Aorta (tissue), 5 donors: Measurements from ENCODE around the gene GALR2. TPM values are rescaled to one million over a fixed set of nuclear protein-coding genes. Genes with fewer than 3 reads are reported as not detected.

Source experiments
- ATAC-seq: fragments of 200-7000 bp; cut with Tn5 transposase; one replicate; pipeline ENCODE4 v1.9.1; 2022; ENCODE audit warnings: moderate library complexity; ENCODE audit not compliant: low FRiP score
- DNase-seq, 2 donors: peaks; one replicate each; pipeline ENCODE4 v3.0.0-alpha.2; 2020
- H3K27ac ChIP-seq, 2 donors: one replicate each; pipeline ENCODE4 v1.5.1; 2013; ENCODE audit warnings: low read length in 2 of 2, mild to moderate bottlenecking in 2 of 2, moderate library complexity in 2 of 2, control low read depth in 1 of 2, inconsistent platforms in 1 of 2, low read depth in 1 of 2
- H3K27me3 ChIP-seq, 2 donors: one replicate each; pipeline ENCODE4 v1.6.1; 2013; ENCODE audit warnings: control low read depth in 1 of 2, low read length in 1 of 2, mild to moderate bottlenecking in 1 of 2, moderate library complexity in 1 of 2; ENCODE audit not compliant: insufficient read depth in 2 of 2, control insufficient read depth in 1 of 2
- H3K36me3 ChIP-seq, 2 donors: one replicate each; pipeline ENCODE4 v1.6.1; 2013; ENCODE audit warnings: control low read depth in 1 of 2, low read length in 1 of 2, mild to moderate bottlenecking in 1 of 2; ENCODE audit not compliant: insufficient read depth in 2 of 2, control insufficient read depth in 1 of 2
- H3K4me1 ChIP-seq, 2 donors: one replicate each; pipeline ENCODE4 v1.6.1; 2013; ENCODE audit warnings: low read length in 2 of 2, control low read depth in 1 of 2, mild to moderate bottlenecking in 1 of 2, moderate library complexity in 1 of 2; ENCODE audit not compliant: insufficient read depth in 2 of 2, control insufficient read depth in 1 of 2
- H3K4me3 ChIP-seq, 2 donors: one replicate each; pipeline ENCODE4 v1.5.1; 2013; ENCODE audit warnings: low read length in 2 of 2, control low read depth in 1 of 2, mild to moderate bottlenecking in 1 of 2
- H3K9me3 ChIP-seq: one replicate; pipeline ENCODE4 v1.6.1; 2013; ENCODE audit warnings: mild to moderate bottlenecking, low read length; ENCODE audit not compliant: control insufficient read depth
- WGBS, 2 donors: extraction: QIAGEN DNeasy Blood & Tissue Kit; methylation state at CpG; one replicate each; pipeline ENCODE4 v1.1.7; 2013; 5-methylcytosine and 5-hydroxymethylcytosine counted together
- intact Hi-C, 2 donors: fragments of 100-400 bp; cut with DNase I; formaldehyde crosslinking; loops; one replicate each; pipeline versions ENCODE4 v1.14.2 to v1.15.0; 2022
- polyA plus RNA-seq, 2 donors: library from polyadenylated mRNA; stranded (reverse); fragments of 200-250 nt; gene quantifications; one replicate each; pipeline ENCODE4 v1.2.3, GENCODE V29; 2013
- total RNA-seq, 2 donors: library from RNA; stranded (reverse); fragmentation: NEBNext Ultra II Directional; extraction: Animal tissue kit (Norgen Biotek cat#: 25700); gene quantifications; one replicate each; pipeline ENCODE4 v1.2.1, GENCODE V29; 2021
- donor health status: healthy with polysubstance abuse.
- donor health status: Bipolar disorder and iron deficiency.
- donor health status: DM: no; HTN: no; CAD: no.
- donor health status: DM: no; HTN: no; CAD: no.
- donor health status: DM: yes; HTN: yes; CAD: no.

The GALR2 gene
- total and polyA plus RNA-seq, 4 donors, result not detected

DNA sequence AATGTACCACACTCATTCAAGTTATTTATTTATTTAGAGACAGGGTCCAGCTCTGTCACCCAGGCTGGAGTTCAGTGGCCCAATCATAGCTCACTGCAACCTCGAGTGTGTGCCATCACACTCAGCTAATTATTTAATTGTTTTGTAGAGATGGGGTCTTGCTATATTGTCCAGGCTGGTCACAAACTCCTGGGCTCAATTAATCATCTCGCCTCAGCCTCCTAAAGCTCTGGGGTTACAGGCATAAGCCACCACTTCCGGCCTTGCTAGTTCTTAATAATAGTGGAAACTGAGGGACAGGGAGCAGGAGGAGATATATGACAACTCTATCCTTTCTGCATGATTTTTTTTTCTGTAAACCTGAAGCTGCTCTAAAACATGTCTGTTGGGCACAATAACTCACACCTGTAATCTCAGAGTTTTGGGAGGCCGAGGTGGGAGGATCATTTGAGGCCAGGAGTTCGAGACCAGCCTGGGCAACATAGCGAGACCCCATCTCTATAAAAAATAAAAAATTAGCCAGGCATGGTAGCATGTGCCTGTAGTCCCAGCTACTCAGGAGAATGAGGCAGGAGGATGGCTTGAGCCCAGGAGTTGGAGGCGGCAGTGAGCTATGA is 40.7 kb downstream of the GALR2 start:
- DNase-seq, result no peak
- Histone ChIP-seq H3K36me3 (no peaks in the 10 kb centered on the region), H3K27me3 (no peaks in the 10 kb centered on the region), H3K27ac (no peak overlapping the region), H3K4me1 (no peaks in the 10 kb centered on the region), H3K9me3 (no peaks in the 10 kb centered on the region), H3K4me3 (no peak overlapping the region)
- intact Hi-C loops, result no loop called here
- no peak for ATAC-seq
- WGBS, 2 donors, result 89 to 91% methylated on average over 7 of the region's 7 CpGs

GRCh38 chr17:76119409-76120371 is 45.1 kb downstream of the GALR2 start:
- 77 to 79% methylated on average over 19 of the region's 19 CpGs for WGBS, 2 donors
- intact Hi-C loops, result loop anchor here (2.0 to 5.0 kb wide), 4 partner anchors 63 to 178 kb away; no protein-coding TSS in a partner anchor
- H3K9me3 ChIP-seq, result no peaks in the 10 kb centered on the region
- H3K4me3 ChIP-seq, result no peak overlapping the region
- ATAC-seq (no peak), DNase-seq (no peak)
- no peaks in the 10 kb centered on the region for H3K36me3 ChIP-seq
- H3K27ac ChIP-seq, result no peak overlapping the region
- H3K4me1 ChIP-seq, result no peaks in the 10 kb centered on the region
- H3K27me3 ChIP-seq, result no peaks in the 10 kb centered on the region

- intact Hi-C loops, result loop anchor here (1.0 to 5.0 kb wide), 5 partner anchors 62 to 177 kb away; no protein-coding TSS in a partner anchor
- Histone ChIP-seq H3K36me3 (no peaks in the 10 kb centered on the region), H3K9me3 (no peaks in the 10 kb centered on the region), H3K4me1 (no peaks in the 10 kb centered on the region), H3K27ac (no peak overlapping the region), H3K4me3 (no peak overlapping the region), H3K27me3 (no peaks in the 10 kb centered on the region)
- WGBS, 2 donors, result 84 to 88% methylated on average over 5 of the region's 5 CpGs
- DNase-seq, result no peak
- no peak for ATAC-seq
Measured at GRCh38 chr17:76120658-76121008, 46.1 kb downstream of the GALR2 start.

- Histone ChIP-seq H3K4me1 (no peaks in the 10 kb centered on the region), H3K27ac (no peak overlapping the region), H3K4me3 (peak overlapping the region in 1 of 2 donors; percentile 15), H3K36me3 (no peaks in the 10 kb centered on the region), H3K27me3 (no peaks in the 10 kb centered on the region), H3K9me3 (no peaks in the 10 kb centered on the region)
- DNase-seq, result peak in 1 of 2 donors; percentile 86
- peak; percentile 34 for ATAC-seq
- WGBS, 2 donors, result 15 to 20% methylated on average over 29 to 42 of the region's 42 CpGs
- intact Hi-C loops, result loop anchor here (1.0 to 5.0 kb wide), 6 partner anchors 25 to 175 kb away; no protein-coding TSS in a partner anchor
Measured at GRCh38 chr17:76121932-76122430, 47.4 kb downstream of the GALR2 start.

GRCh38 chr17:76122431-76123190 is 48.0 kb downstream of the GALR2 start:
- H3K4me1 ChIP-seq, result no peaks in the 10 kb centered on the region
- peak; percentile 39 for ATAC-seq
- no peak for DNase-seq
- 92% methylated on average over 24 of the region's 24 CpGs for WGBS, 2 donors
- no peaks in the 10 kb centered on the region for H3K27me3 ChIP-seq
- no peak overlapping the region for H3K27ac ChIP-seq
- no peak overlapping the region for H3K4me3 ChIP-seq
- H3K9me3 ChIP-seq, result no peaks in the 10 kb centered on the region
- no peaks in the 10 kb centered on the region for H3K36me3 ChIP-seq
- intact Hi-C loops, result loop anchor here (2.0 to 5.0 kb wide), 4 partner anchors 24 to 175 kb away; no protein-coding TSS in a partner anchor

GRCh38 chr17:76123191-76123499 is 48.6 kb downstream of the GALR2 start:
- Histone ChIP-seq H3K36me3 (no peaks in the 10 kb centered on the region), H3K27ac (no peak overlapping the region), H3K9me3 (no peaks in the 10 kb centered on the region), H3K4me3 (no peak overlapping the region), H3K27me3 (no peaks in the 10 kb centered on the region), H3K4me1 (no peaks in the 10 kb centered on the region)
- DNase-seq (no peak), ATAC-seq (no peak)
- intact Hi-C loops, result loop anchor here (2.0 to 5.0 kb wide), 4 partner anchors 24 to 174 kb away; no protein-coding TSS in a partner anchor
- 79 to 87% methylated on average over 5 of the region's 5 CpGs for WGBS, 2 donors

DNA sequence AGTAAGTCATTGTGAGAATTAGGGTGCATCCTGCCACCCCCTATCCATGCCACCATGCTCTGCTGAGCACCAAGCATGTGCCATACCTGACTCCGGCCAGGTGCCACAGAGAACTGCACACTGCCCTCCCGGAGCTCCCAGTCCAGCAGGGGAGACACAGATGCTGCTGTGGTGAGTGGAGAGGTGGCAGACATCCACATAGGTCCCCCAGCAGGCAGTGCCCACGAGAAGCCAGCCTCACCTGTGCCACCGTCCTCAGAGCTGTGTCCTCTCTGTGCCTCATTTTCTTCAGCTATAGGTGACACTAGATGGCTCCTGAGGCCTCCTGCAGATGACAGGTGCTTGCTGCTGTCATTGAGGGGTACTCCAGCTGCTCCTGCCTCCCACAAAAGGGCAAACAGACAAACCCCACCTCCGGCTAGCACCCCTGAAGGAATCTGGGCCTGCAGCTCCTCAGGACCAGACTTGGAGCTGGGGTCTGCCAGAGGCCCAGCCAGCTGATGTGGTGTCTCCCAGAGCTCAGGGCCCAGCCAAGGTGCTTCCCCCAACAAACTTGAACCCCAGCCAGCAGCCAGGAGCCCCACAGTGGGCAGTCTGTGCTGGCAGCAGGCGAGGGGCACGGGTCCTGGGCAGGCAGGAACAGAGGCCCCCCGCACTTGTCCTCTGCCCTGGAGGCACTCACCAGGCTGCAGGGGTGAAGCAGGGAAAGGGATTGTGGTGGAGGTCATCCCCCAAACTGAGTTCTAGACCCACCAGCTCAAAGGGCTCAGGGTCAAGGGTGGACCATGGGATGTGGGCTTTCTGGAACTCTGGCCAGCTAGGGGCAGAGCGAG is 49.4 kb downstream of the GALR2 start:
- intact Hi-C loops, result loop anchor here (2.0 to 5.0 kb wide), 4 partner anchors 23 to 173 kb away; no protein-coding TSS in a partner anchor
- Histone ChIP-seq H3K27ac (no peak overlapping the region), H3K4me1 (no peaks in the 10 kb centered on the region), H3K4me3 (no peak overlapping the region), H3K36me3 (no peaks in the 10 kb centered on the region), H3K9me3 (no peaks in the 10 kb centered on the region), H3K27me3 (no peaks in the 10 kb centered on the region)
- WGBS, 2 donors, result 65 to 83% methylated on average over 9 of the region's 9 CpGs
- ATAC-seq, result no peak
- DNase-seq, result no peak
